ENCODE measurements around the gene EIF3K. TPM values are rescaled to one million over a fixed set of nuclear protein-coding genes. Genes with fewer than 3 reads are reported as not detected.

EIF3K gene
- total and polyA plus RNA-seq, 10 of the 15 experiments (the other 5 are each of a cell fraction or from before 2014, with no cell fraction given): 330 to 927 (median 436) TPM

GRCh38 chr19:38686530-38686888, 67.5 kb downstream of the EIF3K start:
- Histone ChIP-seq H3K4me3 (peak overlapping the region; percentile 12; the same call in 1 of the 2 replicates), H3K9me3 (replicated peaks; ENCODE audit: control insufficient read depth, insufficient read depth, low read length) (no peaks in the 10 kb centered on the region), H2AFZ (ENCODE audit: control insufficient read depth, low read depth, low read length) (no peak overlapping the region), H3K27ac (ENCODE audit: control insufficient read depth, insufficient read depth) (peak overlapping the region; percentile 70), H3K27me3 (replicated peaks in 1 of 2; ENCODE audit: control insufficient read depth in 2 of 2, insufficient read depth in 2 of 2, low read length in 1 of 2) (no peaks in the 10 kb centered on the region), H3K4me1 (ENCODE audit: control insufficient read depth, insufficient read depth, low read length) (peaks cover 49% of the 10 kb centered on the region), H3K36me3 (ENCODE audit: control insufficient read depth in 2 of 2, insufficient read depth in 2 of 2, low read length in 1 of 2) (peaks cover 0 to 7% of the 10 kb centered on the region in 2 experiments; a peak in 2 of 4 replicates), H3K4me2 (ENCODE audit: control insufficient read depth, insufficient read depth) (peak overlapping the region; percentile 19), H4K20me1 (ENCODE audit: control insufficient read depth, insufficient read depth) (no peaks in the 10 kb centered on the region; the same call in 1 of the 2 replicates), H3K79me2 (ENCODE audit: control insufficient read depth, insufficient read depth, low read length) (peaks cover 67% of the 10 kb centered on the region), H3K9ac (ENCODE audit: control insufficient read depth, insufficient read depth, low read length) (peak overlapping the region; percentile 13; the same call in 1 of the 2 replicates)
- no TSS peak for BruUV-seq (replicated peaks)
- ChIA-PET SMC1A (ENCODE audit: uncharacterized antibody, unreplicated experiment) (interaction anchor here (0.5 to 1.7 kb wide), 6 partner anchors 16 to 158 kb away, joined by 3 to 9 read pairs (median 4); partner anchors contain the start of gene ACTN4), POLR2A (interaction anchor here (0.6 to 1.7 kb wide), 5 partner anchors 30 to 312 kb away, joined by 3 to 8 read pairs (median 7); partner anchors contain the start of genes ACTN4, EIF3K and PSMD8), CTCF (interaction anchor here (0.6 to 1.8 kb wide), 4 partner anchors 39 to 420 kb away, joined by 3 to 6 read pairs (median 4); partner anchors contain the start of gene ACTN4), RAD21 (ENCODE audit: unreplicated experiment) (interaction anchor here (0.6 to 1.5 kb wide), 6 partner anchors 39 to 284 kb away, joined by 3 to 4 read pairs (median 4); partner anchors contain the start of genes ACTN4, EIF3K and FAM98C)
- 9% methylated on average over 5 of the region's 5 CpGs for WGBS (ENCODE audit: insufficient coverage, insufficient replicate concordance, low lambda C conversion rate, missing lambda C conversion rate)
- DNase-seq (ENCODE audit: low read depth, low spot score) (peak; percentile 53), ATAC-seq (peak; percentile 67), FAIRE-seq (no peak)
- in situ Hi-C loops (cut with MboI) (no loop called here), intact Hi-C loops (cut with micrococcal nuclease; ENCODE audit: unreplicated experiment) (loop anchor here (5.0 kb wide), 1 partner anchor 39 kb away; the partner anchor contains the start of gene ACTN4)
- TF ChIP-seq MTA2 (IDR thresholded peaks at IDR 0.05; ENCODE audit: low read depth) (no peak), CREM (IDR thresholded peaks at IDR 0.05; ENCODE audit: low read depth) (peak; percentile 43; the same call in 1 of the 2 replicates), POLR2A (IDR thresholded peaks at IDR 0.05; ENCODE audit: low read depth, low read length) (peak; percentile 61), PRDM15 (CRISPR knock-in tag; IDR thresholded peaks at IDR 0.05) (no peak), CREB1 (IDR thresholded peaks at IDR 0.05; ENCODE audit: low read depth) (peak; percentile 65), MYC (IDR thresholded peaks at IDR 0.05; ENCODE audit: insufficient read depth, insufficient read length, insufficient replicate concordance, low read length, severe bottlenecking) (no peak), REST (IDR thresholded peaks at IDR 0.05; ENCODE audit: low read depth, low read length) (no peak), MEF2B (IDR thresholded peaks at IDR 0.05; ENCODE audit: partially characterized antibody, poor library complexity, severe bottlenecking) (peak; percentile 21), ZBED1 (IDR thresholded peaks at IDR 0.05; ENCODE audit: borderline replicate concordance) (no peak), IKZF1 (conservative IDR thresholded peaks at IDR 0.05) (peak; percentile 50), EED (IDR thresholded peaks at IDR 0.05; ENCODE audit: low read depth) (peak; percentile 61), RBBP5 (conservative IDR thresholded peaks at IDR 0.05) (no peak), FOXM1 (IDR thresholded peaks at IDR 0.05; ENCODE audit: low read depth, low read length) (peak; percentile 6; the same call in 1 of the 2 replicates), RUNX3 (IDR thresholded peaks at IDR 0.05; ENCODE audit: low read length) (peak; percentile 61), CBX5 (IDR thresholded peaks at IDR 0.05; ENCODE audit: low read depth) (no peak), ZNF274 (IDR thresholded peaks at IDR 0.05; ENCODE audit: insufficient read depth, insufficient read length) (no peak), IKZF2 (IDR thresholded peaks at IDR 0.05) (peak in 1 of 2 experiments; percentile 49; a peak in 1 of 4 replicates)

All from GM12878 (cell line).